NCI-H526 treated with DMSO at 0.1 percent for 48 hours (cell line): Measurements from ENCODE around the gene KREMEN1.
"Not testable (repeated sequence)": the region's sequence is repeated elsewhere in the genome, so short reads cannot be mapped to it uniquely, and the experiment has no call there.

Experiments
- DNase-seq: peaks from one replicate; lab custom pipeline; 2025; lab: John Stamatoyannopoulos, UW

KREMEN1 gene

GRCh38 chr22:29108137-29108536 is 35.3 kb downstream of the KREMEN1 start:
- DNase-seq = no peak

GRCh38 chr22:29109822-29110221 is 37.0 kb downstream of the KREMEN1 start:
- DNase-seq = no peak

GRCh38 chr22:29110946-29111345 is 38.1 kb downstream of the KREMEN1 start:
- no peak for DNase-seq

- DNase-seq = no peak
Measured at GRCh38 chr22:29112121-29112520, 39.3 kb downstream of the KREMEN1 start.

- DNase-seq = no peak
Measured at GRCh38 chr22:29112681-29113080, 39.8 kb downstream of the KREMEN1 start.

GRCh38 chr22:29113319-29113718 is 40.5 kb downstream of the KREMEN1 start:
- no peak for DNase-seq

- DNase-seq = no peak
Measured at GRCh38 chr22:29114392-29114791, 41.6 kb downstream of the KREMEN1 start.

GRCh38 chr22:29115682-29116288 is 43.0 kb downstream of the KREMEN1 start:
- no peak for DNase-seq

GRCh38 chr22:29116397-29117123 is 43.7 kb downstream of the KREMEN1 start:
- no peak for DNase-seq

- DNase-seq = no peak
Measured at GRCh38 chr22:29117799-29118477, 45.1 kb downstream of the KREMEN1 start.

GRCh38 chr22:29120098-29120912 is 47.5 kb downstream of the KREMEN1 start:
- not testable (repeated sequence) for DNase-seq

- no peak for DNase-seq
Measured at GRCh38 chr22:29121124-29121523, 48.3 kb downstream of the KREMEN1 start.

GRCh38 chr22:29122041-29122440 is 49.2 kb downstream of the KREMEN1 start:
- no peak for DNase-seq

GRCh38 chr22:29124777-29125442 is 52.1 kb downstream of the KREMEN1 start:
- DNase-seq = no peak

- DNase-seq = no peak
Measured at GRCh38 chr22:29125443-29125778, 52.6 kb downstream of the KREMEN1 start.

GRCh38 chr22:29125844-29126243 is 53.0 kb downstream of the KREMEN1 start:
- DNase-seq = no peak

GRCh38 chr22:29126670-29127395 is 54.0 kb downstream of the KREMEN1 start:
- no peak for DNase-seq

GRCh38 chr22:29128891-29129807 is 56.3 kb downstream of the KREMEN1 start:
- no peak for DNase-seq

- DNase-seq = no peak
Measured at GRCh38 chr22:29129808-29130140, 56.9 kb downstream of the KREMEN1 start.

- no peak for DNase-seq
Measured at GRCh38 chr22:29130476-29130875, 57.6 kb downstream of the KREMEN1 start.
